ENCODE data around the gene CXCL12.

Gene CXCL12

GRCh38 chr10:44354771-44355170 is 30.1 kb downstream of the CXCL12 start:
- TF ChIP-seq, protein P1, sequence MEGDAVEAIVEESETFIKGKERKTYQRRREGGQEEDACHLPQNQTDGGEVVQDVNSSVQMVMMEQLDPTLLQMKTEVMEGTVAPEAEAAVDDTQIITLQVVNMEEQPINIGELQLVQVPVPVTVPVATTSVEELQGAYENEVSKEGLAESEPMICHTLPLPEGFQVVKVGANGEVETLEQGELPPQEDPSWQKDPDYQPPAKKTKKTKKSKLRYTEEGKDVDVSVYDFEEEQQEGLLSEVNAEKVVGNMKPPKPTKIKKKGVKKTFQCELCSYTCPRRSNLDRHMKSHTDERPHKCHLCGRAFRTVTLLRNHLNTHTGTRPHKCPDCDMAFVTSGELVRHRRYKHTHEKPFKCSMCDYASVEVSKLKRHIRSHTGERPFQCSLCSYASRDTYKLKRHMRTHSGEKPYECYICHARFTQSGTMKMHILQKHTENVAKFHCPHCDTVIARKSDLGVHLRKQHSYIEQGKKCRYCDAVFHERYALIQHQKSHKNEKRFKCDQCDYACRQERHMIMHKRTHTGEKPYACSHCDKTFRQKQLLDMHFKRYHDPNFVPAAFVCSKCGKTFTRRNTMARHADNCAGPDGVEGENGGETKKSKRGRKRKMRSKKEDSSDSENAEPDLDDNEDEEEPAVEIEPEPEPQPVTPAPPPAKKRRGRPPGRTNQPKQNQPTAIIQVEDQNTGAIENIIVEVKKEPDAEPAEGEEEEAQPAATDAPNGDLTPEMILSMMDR (IDR thresholded peaks at IDR 0.05): no peak
- Histone ChIP-seq H3K27ac (no peak overlapping the region), H3K36me3 (no peaks in the 10 kb centered on the region), H3K4me1 (no peaks in the 10 kb centered on the region), H3K4me3 (no peak overlapping the region), H3K9me3 (no peaks in the 10 kb centered on the region), H3K27me3 (no peaks in the 10 kb centered on the region)
- intact Hi-C loops (cut with DNase I; ENCODE audit: low total_unique reads): no loop called here
- peak in 1 of 2 donors; percentile 6 for DNase-seq

GRCh38 chr10:44353721-44354120 is 31.2 kb downstream of the CXCL12 start:
- intact Hi-C loops (cut with DNase I; ENCODE audit: low total_unique reads): no loop called here
- Histone ChIP-seq H3K27ac (no peak overlapping the region), H3K9me3 (no peaks in the 10 kb centered on the region), H3K4me1 (no peaks in the 10 kb centered on the region), H3K4me3 (no peak overlapping the region), H3K36me3 (no peaks in the 10 kb centered on the region), H3K27me3 (no peaks in the 10 kb centered on the region)
- DNase-seq: peak in 1 of 2 donors; percentile 57
- TF ChIP-seq, protein P1 (IDR thresholded peaks at IDR 0.05): no peak

DNA sequence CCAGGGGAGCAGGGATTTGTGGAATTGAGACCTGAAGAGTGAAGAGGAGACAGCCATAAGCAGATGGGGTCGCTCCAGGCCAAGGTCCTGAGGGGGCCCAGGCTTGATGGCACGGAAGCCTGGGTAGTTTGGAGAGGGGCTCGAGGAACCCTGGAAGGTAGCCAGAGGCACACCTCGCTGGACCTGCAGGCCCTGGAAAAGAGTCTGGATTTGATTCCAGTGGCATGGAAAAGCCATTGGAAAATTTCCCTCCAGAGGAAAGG is 31.8 kb downstream of the CXCL12 start:
- Histone ChIP-seq H3K27ac (no peak overlapping the region), H3K9me3 (no peaks in the 10 kb centered on the region), H3K27me3 (no peaks in the 10 kb centered on the region), H3K4me1 (no peaks in the 10 kb centered on the region), H3K4me3 (no peak overlapping the region), H3K36me3 (no peaks in the 10 kb centered on the region)
- TF ChIP-seq, protein P1 (IDR thresholded peaks at IDR 0.05): no peak
- intact Hi-C loops (cut with DNase I; ENCODE audit: low total_unique reads): no loop called here
- DNase-seq: peak in 1 of 2 donors; percentile 48

- Histone ChIP-seq H3K27ac (no peak overlapping the region), H3K9me3 (no peaks in the 10 kb centered on the region), H3K4me1 (no peaks in the 10 kb centered on the region), H3K4me3 (no peak overlapping the region), H3K27me3 (no peaks in the 10 kb centered on the region), H3K36me3 (no peaks in the 10 kb centered on the region)
- intact Hi-C loops (cut with DNase I; ENCODE audit: low total_unique reads): no loop called here
- peak; percentile 28 to 51 for DNase-seq
- TF ChIP-seq, protein P1 (IDR thresholded peaks at IDR 0.05): no peak
Measured at GRCh38 chr10:44352316-44353127, 32.4 kb downstream of the CXCL12 start.

DNA sequence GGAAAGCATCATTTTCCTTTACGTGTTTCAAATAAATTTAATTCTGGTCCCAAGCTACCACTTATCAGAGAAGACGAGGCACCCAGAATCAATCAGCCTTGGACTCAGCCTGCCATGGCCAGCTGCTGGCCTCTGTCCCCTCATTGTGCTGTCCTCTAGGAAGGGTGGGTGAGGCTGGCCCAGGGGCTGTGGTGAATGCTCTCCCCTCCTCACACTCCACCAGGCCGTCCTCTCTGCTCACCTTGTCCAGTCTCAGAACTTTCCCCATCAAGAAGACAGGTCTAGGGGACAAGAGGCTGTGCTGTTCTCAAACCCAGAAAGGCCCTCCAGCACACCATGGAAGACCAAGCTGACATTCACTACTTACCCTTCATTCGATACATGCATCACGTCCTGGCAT is 36.4 kb downstream of the CXCL12 start:
- intact Hi-C loops (cut with DNase I; ENCODE audit: low total_unique reads): no loop called here
- TF ChIP-seq, protein P1 (IDR thresholded peaks at IDR 0.05): no peak

More for the DNA sequence above, 36.4 kb downstream of the CXCL12 start:
- no peak overlapping the region for H3K27ac ChIP-seq
- no peaks in the 10 kb centered on the region for H3K4me1 ChIP-seq
- H3K4me3 ChIP-seq: no peak overlapping the region
- DNase-seq: no peak
- no peaks in the 10 kb centered on the region for H3K9me3 ChIP-seq
- no peaks in the 10 kb centered on the region for H3K27me3 ChIP-seq
- H3K36me3 ChIP-seq: peaks cover 0 to 7% (median 0%) of the 10 kb centered on the region in 3 donors

All from tibial artery (tissue), 4 donors.